Measurements from ENCODE around the gene EDEM1. TPM values are rescaled to one million over a fixed set of nuclear protein-coding genes. Genes with fewer than 3 reads are reported as not detected.

Gene EDEM1
- total RNA-seq, 2 experiments from 2014 or later = 92.5 to 94.2 TPM

DNA sequence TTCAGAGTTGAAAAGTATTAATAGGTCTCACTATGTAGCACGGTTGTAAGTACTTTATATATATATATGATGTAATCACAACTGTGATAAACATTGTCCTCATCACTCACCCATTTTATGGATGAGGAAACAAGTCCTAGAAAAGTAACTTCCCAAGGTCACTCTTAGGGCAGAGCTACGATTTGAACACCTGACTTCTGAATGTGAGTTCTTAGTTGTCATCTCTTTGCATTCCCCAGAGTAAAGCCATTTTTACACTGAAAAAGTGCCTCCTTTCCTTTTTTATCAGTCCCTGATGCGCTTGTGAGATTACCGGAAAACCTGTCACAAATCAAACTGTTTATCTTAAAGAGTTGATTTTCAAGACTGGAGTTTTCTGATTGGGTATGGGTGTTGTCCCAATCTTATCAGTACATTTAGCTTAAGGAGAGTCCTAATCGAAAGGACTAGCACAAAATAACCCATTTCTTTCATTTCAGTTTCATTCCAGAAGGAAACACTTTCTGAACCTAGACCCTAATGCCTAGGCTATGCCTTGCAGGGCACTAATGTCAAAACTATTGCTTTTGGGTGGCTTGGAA, 2.3 kb upstream of the EDEM1 start:
- no peak for DNase-seq
- POLR2A ChIA-PET = interaction anchor here (4.5 kb wide), 1 partner anchor 12 kb away, joined by 72 read pairs; no protein-coding TSS in a partner anchor
- Mint-ChIP-seq H3K27me3 (no peaks in the 10 kb centered on the region), H3K4me3 (no peak overlapping the region), H3K9me3 (no peaks in the 10 kb centered on the region), H3K4me1 (peaks cover 14% of the 10 kb centered on the region), H3K27ac (no peak overlapping the region), H3K36me3 (peaks cover 23% of the 10 kb centered on the region)
- no peak for ATAC-seq (ENCODE audit: low read depth)

DNA sequence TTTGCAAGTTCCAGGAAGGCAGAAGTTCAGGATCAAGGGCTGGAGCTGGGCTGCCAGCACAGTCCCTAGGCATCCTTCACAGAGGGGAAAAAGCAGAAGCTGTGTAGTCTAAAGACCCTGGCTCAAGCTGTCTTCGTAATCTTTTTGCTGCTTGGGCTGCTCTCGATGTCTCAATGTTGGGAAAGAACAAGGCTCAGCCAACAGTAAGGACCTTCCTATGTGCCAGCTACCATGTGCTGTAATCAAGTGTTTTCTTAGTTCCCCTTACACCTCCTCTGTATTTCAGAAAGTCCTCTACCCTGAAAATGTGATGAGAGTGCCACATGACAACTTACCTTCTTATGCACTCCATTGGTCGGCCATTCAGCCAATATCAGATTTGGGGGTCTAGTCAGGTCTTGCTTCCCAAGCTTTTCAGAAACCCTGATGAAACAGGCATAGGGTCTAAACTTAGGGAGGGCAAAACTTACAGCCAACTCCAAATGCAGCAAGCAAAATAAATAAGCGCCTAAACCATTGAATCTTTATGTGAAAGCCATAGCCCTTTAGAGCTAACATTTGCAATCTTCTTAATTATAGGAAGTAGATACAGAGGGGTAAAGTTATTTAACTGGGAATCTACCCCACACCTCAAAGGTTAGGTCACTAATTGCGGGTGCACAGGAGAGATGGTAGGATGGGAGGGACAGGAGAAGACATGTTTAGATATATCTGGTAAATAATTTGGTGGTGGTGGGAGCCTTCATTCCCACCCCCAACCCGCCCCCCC, 1.2 kb upstream of the EDEM1 start:
- no peaks in the 10 kb centered on the region for H3K27me3 Mint-ChIP-seq
- DNase-seq (no peak), ATAC-seq (ENCODE audit: low read depth) (no peak)
- no peaks in the 10 kb centered on the region for H3K9me3 Mint-ChIP-seq
- H3K36me3 Mint-ChIP-seq = peaks cover 24% of the 10 kb centered on the region
- H3K4me3 Mint-ChIP-seq = peak overlapping the region; percentile 99
- peaks cover 18% of the 10 kb centered on the region for H3K4me1 Mint-ChIP-seq
- POLR2A ChIA-PET = interaction anchor here (0.8 to 4.5 kb wide), 2 partner anchors 11 to 63 kb away, joined by 5 to 72 read pairs; no protein-coding TSS in a partner anchor
- H3K27ac Mint-ChIP-seq = no peak overlapping the region

DNA sequence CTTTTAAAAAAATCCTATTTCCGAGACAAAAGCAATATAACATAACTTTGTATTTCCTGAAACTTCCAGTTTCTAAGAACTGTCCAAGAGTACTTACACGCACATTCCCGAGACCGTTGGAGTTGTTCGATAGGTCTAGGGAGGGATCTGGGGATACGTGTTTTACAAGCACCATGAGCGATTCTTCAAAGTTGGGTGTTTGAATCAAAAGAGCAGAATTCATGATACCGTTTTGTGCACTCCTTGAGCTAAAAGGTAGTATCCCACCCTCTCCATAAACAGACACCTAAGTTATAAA, 700 bp upstream of the EDEM1 start:
- H3K4me3 Mint-ChIP-seq = peak overlapping the region; percentile 99
- no peaks in the 10 kb centered on the region for H3K27me3 Mint-ChIP-seq
- no peak for ATAC-seq (ENCODE audit: low read depth)

DNA sequence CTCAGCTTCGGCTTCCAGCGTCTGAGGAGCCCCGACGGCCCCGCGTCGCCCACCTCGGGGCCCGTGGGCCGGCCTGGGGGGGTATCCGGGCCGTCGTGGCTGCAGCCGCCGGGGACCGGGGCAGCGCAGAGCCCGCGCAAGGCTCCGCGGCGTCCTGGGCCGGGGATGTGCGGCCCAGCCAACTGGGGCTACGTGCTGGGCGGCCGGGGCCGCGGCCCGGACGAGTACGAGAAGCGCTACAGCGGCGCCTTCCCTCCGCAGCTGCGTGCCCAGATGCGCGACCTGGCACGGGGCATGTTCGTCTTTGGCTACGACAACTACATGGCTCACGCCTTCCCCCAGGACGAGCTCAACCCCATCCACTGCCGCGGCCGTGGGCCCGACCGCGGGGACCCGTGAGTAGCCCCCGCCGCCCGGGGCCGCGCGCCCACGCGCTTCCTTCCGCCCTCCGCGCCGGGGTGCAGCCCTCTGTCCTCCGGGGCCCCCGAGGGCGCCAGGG, 462 bp downstream of the EDEM1 start:
- peak; percentile 79 for DNase-seq
- H3K4me1 Mint-ChIP-seq = peaks cover 32% of the 10 kb centered on the region
- H3K27me3 Mint-ChIP-seq = no peaks in the 10 kb centered on the region
- peak overlapping the region; percentile 99 for H3K4me3 Mint-ChIP-seq
- H3K36me3 Mint-ChIP-seq = peaks cover 22% of the 10 kb centered on the region
- peak; percentile 31 for ATAC-seq (ENCODE audit: low read depth)
- POLR2A ChIA-PET = interaction anchor here (0.6 to 4.5 kb wide), 7 partner anchors 9 to 695 kb away, joined by 3 to 72 read pairs (median 5); partner anchors contain the start of genes ARL8B, BHLHE40 and ITPR1
- no peaks in the 10 kb centered on the region for H3K9me3 Mint-ChIP-seq
- peak overlapping the region; percentile 100 for H3K27ac Mint-ChIP-seq

More for the DNA sequence above, 700 bp upstream of the EDEM1 start:
- POLR2A ChIA-PET = interaction anchor here (0.8 to 4.5 kb wide), 2 partner anchors 10 to 64 kb away, joined by 5 to 72 read pairs; no protein-coding TSS in a partner anchor
- H3K4me1 Mint-ChIP-seq = peaks cover 24% of the 10 kb centered on the region
- DNase-seq = no peak
- peak overlapping the region; percentile 96 for H3K27ac Mint-ChIP-seq
- peaks cover 23% of the 10 kb centered on the region for H3K36me3 Mint-ChIP-seq
- no peaks in the 10 kb centered on the region for H3K9me3 Mint-ChIP-seq

DNA sequence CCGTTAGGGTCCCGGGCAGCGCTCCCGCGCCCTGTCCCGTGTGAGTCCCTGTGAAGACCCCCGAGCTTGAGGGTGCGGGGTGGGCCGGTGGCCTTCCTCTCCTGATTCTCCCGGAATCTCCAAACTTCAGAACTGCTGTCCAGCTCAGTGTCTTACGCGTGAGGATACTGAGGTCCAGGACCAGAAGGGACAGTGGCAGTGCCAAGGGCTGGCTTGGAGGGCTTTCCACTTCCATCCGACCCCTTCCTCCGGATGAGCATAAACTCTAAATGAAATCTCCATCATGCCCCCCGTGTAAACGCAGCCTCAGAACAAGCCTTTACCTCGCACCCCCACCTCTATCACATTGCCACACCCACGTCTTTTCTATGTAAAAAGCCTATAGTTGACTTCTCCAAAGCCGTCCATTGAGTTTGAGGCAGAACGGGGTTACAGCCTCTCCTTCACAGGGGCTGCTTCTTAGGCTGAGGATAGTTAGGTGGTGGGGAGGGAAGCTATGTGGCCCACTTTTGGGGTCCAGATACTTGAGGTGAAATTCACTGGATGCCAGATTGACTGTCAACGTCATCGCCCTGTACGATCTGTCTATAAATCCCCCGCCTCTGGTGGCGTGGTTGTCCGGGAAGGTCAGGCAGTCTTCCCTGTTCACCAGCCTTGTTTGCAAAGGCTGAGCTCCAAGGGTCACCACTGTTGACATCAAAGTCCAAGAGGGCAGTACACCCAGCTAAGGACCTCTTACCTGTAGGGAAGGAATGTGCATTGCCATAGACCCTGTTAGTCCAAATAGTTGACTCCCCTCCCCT, 1.1 kb downstream of the EDEM1 start:
- Mint-ChIP-seq H3K27ac (peak overlapping the region; percentile 100), H3K4me3 (peak overlapping the region; percentile 97), H3K4me1 (peaks cover 35% of the 10 kb centered on the region), H3K27me3 (no peaks in the 10 kb centered on the region), H3K36me3 (peaks cover 23% of the 10 kb centered on the region), H3K9me3 (no peaks in the 10 kb centered on the region)
- POLR2A ChIA-PET = interaction anchor here (0.6 to 4.5 kb wide), 8 partner anchors 9 to 696 kb away, joined by 3 to 72 read pairs (median 4); partner anchors contain the start of genes ARL8B, BHLHE40 and ITPR1
- ATAC-seq (ENCODE audit: low read depth) (peak; percentile 7), DNase-seq (no peak)

DNA sequence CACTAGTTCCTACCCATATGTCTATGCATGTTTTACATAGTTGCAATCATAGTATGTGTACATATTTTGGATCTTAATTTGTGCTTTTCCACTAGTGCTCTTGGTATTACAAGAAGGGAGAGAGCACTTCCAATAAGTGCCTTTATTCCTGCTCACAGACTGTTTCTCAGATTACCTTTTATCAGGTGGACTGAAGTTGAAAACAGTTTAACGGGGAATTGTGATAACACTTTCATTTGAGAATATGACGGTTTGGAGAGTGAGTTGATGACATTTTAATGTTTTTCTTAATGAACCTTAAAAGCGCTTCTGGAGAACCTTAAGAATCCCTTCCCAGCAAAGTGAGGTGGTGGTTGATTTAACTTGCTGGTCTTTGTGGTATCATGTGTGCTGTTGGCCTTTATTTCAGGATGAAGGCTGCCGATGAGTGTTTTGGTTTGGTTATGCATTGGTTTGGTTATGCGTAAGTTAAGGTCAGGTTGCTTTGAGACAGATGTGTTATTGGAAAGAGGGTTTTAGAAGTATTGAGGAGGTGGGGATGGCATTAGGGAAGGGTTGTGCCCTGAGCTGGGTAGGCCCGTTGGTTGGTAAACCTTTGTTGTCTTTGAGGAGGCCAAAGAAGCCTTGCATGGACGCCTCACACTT, 2.8 kb downstream of the EDEM1 start:
- Mint-ChIP-seq H3K9me3 (no peaks in the 10 kb centered on the region), H3K4me1 (peaks cover 49% of the 10 kb centered on the region), H3K27me3 (no peaks in the 10 kb centered on the region), H3K36me3 (peaks cover 25% of the 10 kb centered on the region), H3K4me3 (peak overlapping the region; percentile 97), H3K27ac (peak overlapping the region; percentile 87)
- DNase-seq (no peak), ATAC-seq (ENCODE audit: low read depth) (no peak)
- POLR2A ChIA-PET = no interaction called here

DNA sequence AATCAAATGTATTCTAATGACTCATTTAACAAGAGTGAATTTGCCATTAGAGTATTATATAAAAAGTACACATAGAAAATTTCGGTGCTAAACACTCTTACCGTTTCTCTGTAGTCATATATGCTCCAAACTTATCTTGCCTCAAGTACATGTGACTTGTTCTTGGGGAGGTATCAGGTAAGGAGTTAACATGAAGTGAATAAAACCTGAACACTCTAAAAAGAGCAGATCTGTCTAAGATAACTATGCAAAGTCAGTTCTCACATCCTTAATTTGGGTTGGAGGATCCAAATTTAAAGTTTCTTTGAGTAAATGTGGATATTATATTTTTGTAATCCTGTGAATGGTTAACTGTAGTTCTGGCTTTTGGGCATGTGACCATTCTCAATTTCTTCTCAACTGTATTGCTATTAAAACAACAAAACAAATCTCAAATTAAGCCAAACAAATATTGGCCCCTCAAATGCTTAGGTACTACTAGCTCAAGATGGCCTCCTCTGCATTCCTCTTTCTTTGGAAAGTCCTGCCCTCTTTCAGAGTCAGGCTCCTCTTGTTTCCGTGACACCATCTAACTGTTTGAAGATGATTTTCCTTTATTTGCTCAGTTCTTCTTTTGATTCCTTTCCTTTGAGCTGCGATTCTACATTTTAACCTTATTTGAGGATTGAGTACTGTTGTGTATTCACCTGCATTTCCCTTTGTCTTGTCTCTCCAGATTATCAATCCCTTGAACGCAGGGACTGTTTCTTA, 4.2 kb downstream of the EDEM1 start:
- POLR2A ChIA-PET = no interaction called here
- no peaks in the 10 kb centered on the region for H3K9me3 Mint-ChIP-seq
- no peak for ATAC-seq (ENCODE audit: low read depth)
- peak overlapping the region; percentile 61 for H3K4me3 Mint-ChIP-seq
- H3K27ac Mint-ChIP-seq = peak overlapping the region; percentile 71
- peaks cover 34% of the 10 kb centered on the region for H3K36me3 Mint-ChIP-seq
- peaks cover 61% of the 10 kb centered on the region for H3K4me1 Mint-ChIP-seq
- DNase-seq = no peak
- H3K27me3 Mint-ChIP-seq = no peaks in the 10 kb centered on the region

DNA sequence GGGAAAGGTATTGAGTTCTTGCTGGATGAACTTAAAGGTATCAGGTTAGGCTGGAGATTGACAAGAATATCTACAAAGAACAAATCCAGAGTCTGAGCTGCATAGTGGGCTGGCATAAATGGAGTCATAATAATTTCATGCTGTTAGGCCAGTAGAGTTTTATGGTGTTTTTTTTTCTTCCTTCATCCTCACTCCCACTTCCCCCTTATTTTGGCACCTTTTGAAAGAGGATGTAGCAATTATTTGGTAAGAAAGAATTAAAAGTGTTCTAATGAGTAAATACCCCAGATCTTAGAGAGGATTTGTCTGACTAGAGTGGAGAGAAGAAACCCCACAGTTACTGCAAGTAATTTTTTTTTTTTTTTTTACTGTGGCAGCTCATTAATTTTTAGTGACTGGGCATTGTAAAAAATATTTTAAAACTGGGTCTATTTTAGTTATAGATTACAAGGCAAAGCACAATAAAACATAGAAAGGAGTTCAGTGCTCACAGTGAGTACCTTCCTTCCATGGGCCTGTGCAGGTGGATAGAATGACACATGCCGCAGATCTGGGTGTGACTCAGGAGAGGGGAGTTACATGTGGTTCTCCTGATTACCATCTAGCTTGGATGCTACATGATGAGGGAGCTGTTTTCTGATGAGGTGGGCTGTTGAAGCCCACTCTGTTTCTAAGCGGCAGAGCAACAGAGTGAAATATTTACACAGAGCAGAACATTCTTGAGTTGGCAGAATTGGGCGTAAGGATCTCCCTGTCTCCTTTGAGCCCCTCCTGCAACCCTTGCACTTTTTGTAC, 5.3 kb downstream of the EDEM1 start:
- Mint-ChIP-seq H3K27me3 (no peaks in the 10 kb centered on the region), H3K9me3 (no peaks in the 10 kb centered on the region), H3K36me3 (peaks cover 42% of the 10 kb centered on the region), H3K4me3 (peak overlapping the region; percentile 61), H3K27ac (peak overlapping the region; percentile 71), H3K4me1 (peaks cover 69% of the 10 kb centered on the region)
- DNase-seq (no peak), ATAC-seq (ENCODE audit: low read depth) (no peak)
- POLR2A ChIA-PET = interaction anchor here (0.7 kb wide), 1 partner anchor 692 kb away, joined by 3 read pairs; no protein-coding TSS in a partner anchor

DNA sequence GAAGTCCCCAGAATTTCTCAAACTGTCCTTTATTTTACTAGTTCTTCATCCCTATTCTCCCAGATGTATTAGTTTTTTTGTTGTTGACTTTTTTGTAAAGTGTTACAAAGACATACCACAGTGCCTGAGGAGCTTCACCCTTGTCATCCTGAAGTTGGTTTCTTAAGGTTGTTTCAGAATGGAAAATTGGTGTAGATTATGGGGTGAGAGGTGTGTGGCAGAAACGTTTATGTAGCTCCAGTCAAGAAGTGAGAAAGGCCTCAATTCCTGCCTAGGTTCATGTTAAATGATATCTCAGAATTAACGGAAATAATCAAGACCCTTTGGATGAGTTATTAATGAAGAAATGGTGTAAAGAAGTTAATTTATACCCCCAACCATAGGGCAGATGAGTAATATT, 6.8 kb downstream of the EDEM1 start:
- Mint-ChIP-seq H3K36me3 (peaks cover 46% of the 10 kb centered on the region), H3K27me3 (no peaks in the 10 kb centered on the region), H3K4me3 (peak overlapping the region; percentile 72), H3K9me3 (no peaks in the 10 kb centered on the region), H3K27ac (peak overlapping the region; percentile 91), H3K4me1 (peaks cover 82% of the 10 kb centered on the region)
- ATAC-seq (ENCODE audit: low read depth) (peak; percentile 6), DNase-seq (no peak)
- POLR2A ChIA-PET = interaction anchor here (1.6 kb wide), 1 partner anchor 71 kb away, joined by 8 read pairs; no protein-coding TSS in a partner anchor

DNA sequence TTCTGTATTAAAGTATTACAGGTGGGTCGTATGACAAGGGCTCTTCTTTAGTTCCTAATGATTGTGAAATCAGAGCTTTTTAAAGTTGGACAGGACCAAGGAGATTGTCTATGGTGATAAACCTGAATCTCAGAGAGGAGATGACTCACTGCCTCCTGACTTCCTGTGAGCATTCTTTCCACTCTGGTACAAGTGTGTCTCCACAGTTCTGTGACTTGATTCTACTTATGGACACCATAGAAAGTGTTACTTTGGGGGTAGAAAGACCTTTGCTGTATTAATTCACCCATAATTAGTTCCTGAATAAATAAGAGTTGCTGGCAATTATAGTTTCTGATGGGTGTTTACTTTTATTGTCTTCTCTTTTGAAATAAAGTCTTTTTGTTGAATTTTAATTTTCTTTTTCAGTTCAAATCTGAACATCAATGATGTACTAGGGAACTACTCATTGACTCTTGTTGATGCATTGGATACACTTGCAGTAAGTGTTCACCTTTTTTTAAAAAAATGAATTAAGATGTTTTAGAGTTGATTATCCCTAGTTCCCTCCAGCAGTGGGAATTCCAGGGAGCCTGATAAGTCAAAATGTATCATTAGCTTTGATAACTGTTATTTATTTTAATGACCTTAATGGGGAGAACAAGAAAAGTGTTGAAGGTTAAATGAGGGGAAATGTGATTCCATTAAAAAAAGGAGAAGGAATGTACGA, 7.4 kb downstream of the EDEM1 start:
- ATAC-seq (ENCODE audit: low read depth) = peak; percentile 63
- peak overlapping the region; percentile 91 for H3K27ac Mint-ChIP-seq
- H3K4me3 Mint-ChIP-seq = peak overlapping the region; percentile 72
- DNase-seq = no peak
- H3K9me3 Mint-ChIP-seq = no peaks in the 10 kb centered on the region
- H3K36me3 Mint-ChIP-seq = peaks cover 49% of the 10 kb centered on the region
- H3K4me1 Mint-ChIP-seq = peaks cover 79% of the 10 kb centered on the region
- POLR2A ChIA-PET = interaction anchor here (1.6 to 4.4 kb wide), 2 partner anchors 7 to 72 kb away, joined by 8 to 72 read pairs; partner anchors contain the start of gene EDEM1
- H3K27me3 Mint-ChIP-seq = no peaks in the 10 kb centered on the region

DNA sequence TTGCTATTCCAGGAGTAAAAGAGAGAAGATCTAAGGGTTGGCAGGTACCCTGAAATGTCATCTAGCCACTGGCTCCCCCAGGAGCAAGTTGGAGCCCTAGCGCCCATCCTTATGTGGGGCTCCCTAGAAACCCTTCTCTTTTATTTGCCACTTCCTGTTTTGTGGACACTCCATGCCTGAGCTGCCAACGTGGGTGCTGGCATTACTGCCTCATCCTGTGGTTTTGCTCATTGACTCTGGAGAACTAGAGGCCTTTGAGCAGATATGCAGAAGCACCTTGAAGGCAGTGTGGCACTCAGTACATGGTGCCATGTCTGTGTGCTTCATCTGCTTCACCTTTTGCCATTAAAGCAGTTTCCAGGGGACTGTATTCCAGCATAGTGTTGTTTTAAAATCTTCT, 8.1 kb downstream of the EDEM1 start:
- Mint-ChIP-seq H3K4me1 (peaks cover 75% of the 10 kb centered on the region), H3K27ac (peak overlapping the region; percentile 91), H3K9me3 (no peaks in the 10 kb centered on the region), H3K36me3 (peaks cover 47% of the 10 kb centered on the region), H3K4me3 (peak overlapping the region; percentile 72), H3K27me3 (no peaks in the 10 kb centered on the region)
- ATAC-seq (ENCODE audit: low read depth) (no peak), DNase-seq (no peak)
- POLR2A ChIA-PET = interaction anchor here (1.6 to 4.4 kb wide), 2 partner anchors 8 to 73 kb away, joined by 8 to 72 read pairs; partner anchors contain the start of gene EDEM1
